ENCODE data around the gene CNOT6L.

- TF ChIP-seq CTCF (IDR thresholded peaks at IDR 0.05; ENCODE audit: low read length) (no peak), EZH2 (optimal IDR thresholded peaks at IDR 0.05; ENCODE audit: low read depth, low read length) (no peak)
Measured at GRCh38 chr4:77782102-77782835, 36.9 kb downstream of the CNOT6L start.
